Panc1 (cell line): Measurements from ENCODE around the gene POTEC. TPM values are rescaled to one million over a fixed set of nuclear protein-coding genes. Genes with fewer than 3 reads are reported as not detected.
"Not testable (repeated sequence)": the region's sequence is repeated elsewhere in the genome, so short reads cannot be mapped to it uniquely, and the experiment has no call there.

Experiments
- ATAC-seq: fragments of 200-7000 bp; cut with Tn5 transposase; 2 replicates; pipeline ENCODE4 v1.9.1; 2020; ENCODE audit warnings: mild to moderate bottlenecking, moderate library complexity
- Bru-seq: library from RNA; stranded (reverse); fragments of 400-500 nt; gene quantifications from one replicate; lab custom pipeline; 2021; lab: Mats Ljungman, UMichigan
- BruChase-seq, 2 experiments: library from RNA; stranded (reverse); fragments of 400-500 nt; gene quantifications; one replicate each; lab custom pipeline; 2021; lab: Mats Ljungman, UMichigan
- BruUV-seq: library from RNA; stranded (reverse); fragments of 400-500 nt; replicated peaks from 2 replicates; lab custom pipeline; 2021; lab: Mats Ljungman, UMichigan
- CTCF ChIA-PET: fragments of 300-600 bp; sonication (Branson Sonifier 250); formaldehyde crosslinking; loops from one replicate; lab custom pipeline; 2022; ENCODE audit warnings: antibody characterized with exemption; lab: Charles Lee
- POLR2A ChIA-PET: fragments of 300-600 bp; sonication (Branson Sonifier 250); formaldehyde crosslinking; loops from one replicate; lab custom pipeline; 2022; ENCODE audit warnings: antibody characterized with exemption; lab: Charles Lee
- DNase-seq: peaks from one replicate; pipeline ENCODE4 v3.0.0-alpha.2; 2010; ENCODE audit warnings: low read depth, low spot score
- H3K27ac ChIP-seq: 2 replicates; pipeline ENCODE4 v1.5.1; 2011; ENCODE audit warnings: mild to moderate bottlenecking, low read length, inconsistent platforms
- H3K27me3 ChIP-seq: fragments of 200-500 bp; sonication (Bioruptor generic); 2 replicates; pipeline ENCODE4 v1.6.0; 2014; ENCODE audit warnings: low read length, inconsistent platforms; ENCODE audit not compliant: control insufficient read depth, insufficient read depth
- H3K36me3 ChIP-seq: fragments of 200-500 bp; sonication (Bioruptor generic); 2 replicates; pipeline ENCODE4 v1.5.1; 2014; ENCODE audit warnings: inconsistent platforms, mild to moderate bottlenecking, low read length, moderate library complexity; ENCODE audit not compliant: control insufficient read depth, insufficient read depth
- H3K4me1 ChIP-seq: 2 replicates; pipeline ENCODE4 v1.5.1; 2011; ENCODE audit warnings: inconsistent platforms, mild to moderate bottlenecking, low read length, moderate library complexity; ENCODE audit not compliant: control insufficient read depth, insufficient read depth
- H3K4me3 ChIP-seq, 2 experiments: 2 replicates each; pipeline ENCODE4 v1.5.1; 2011 to 2012; ENCODE audit warnings: low read depth in 2 of 2, low read length in 2 of 2, mild to moderate bottlenecking in 2 of 2, inconsistent platforms in 1 of 2, moderate library complexity in 1 of 2
- H3K9me3 ChIP-seq: fragments of 200-500 bp; sonication (Bioruptor generic); 2 replicates; pipeline ENCODE4 v1.5.1; 2014; ENCODE audit warnings: low read depth, mild to moderate bottlenecking, inconsistent platforms, low read length, moderate library complexity; ENCODE audit not compliant: control insufficient read depth, insufficient read depth
- CTCF ChIP-seq: fragments of 450-650 bp; IDR thresholded peaks from 2 replicates; pipeline ENCODE4 v1.5.1; 2017; ENCODE audit warnings: mild to moderate bottlenecking
- POLR2AphosphoS5 ChIP-seq: IDR thresholded peaks from 2 replicates; pipeline ENCODE4 v1.6.1; 2012; ENCODE audit warnings: mild to moderate bottlenecking, low read depth, low read length, moderate library complexity
- REST ChIP-seq, 2 experiments: IDR thresholded peaks; 2 replicates each; pipeline ENCODE4 v1.6.1; 2011 to 2012; ENCODE audit warnings: low read depth in 2 of 2, control low read depth in 1 of 2, low read length in 1 of 2, mild to moderate bottlenecking in 1 of 2, moderate library complexity in 1 of 2; ENCODE audit not compliant: insufficient read depth in 1 of 2
- SIN3A ChIP-seq: IDR thresholded peaks from 2 replicates; pipeline ENCODE4 v1.6.1; 2012; ENCODE audit warnings: low read depth, mild to moderate bottlenecking, low read length, moderate library complexity, borderline replicate concordance; ENCODE audit not compliant: insufficient read depth
- TCF7L2 ChIP-seq: IDR thresholded peaks from 2 replicates; pipeline ENCODE4 v1.6.1; 2011; ENCODE audit warnings: mild to moderate bottlenecking, low read depth, low read length, inconsistent platforms
- in situ Hi-C: cut with HindIII; loops from 2 replicates; pipeline ENCODE4 v1.10.0; 2016; ENCODE audit warnings: low sequenced_read_pairs, low pct_unique_long_range_greater_than_20kb
- intact Hi-C: fragments of 100-400 bp; cut with micrococcal nuclease; formaldehyde crosslinking; loops from one replicate; pipeline ENCODE4 v1.10.0; 2022; ENCODE audit not compliant: unreplicated experiment
- long read RNA-seq: library from polyadenylated mRNA; unstranded; transcript quantifications from one replicate; pipeline ENCODE4 v2.0.0, GENCODE V29; 2021; ENCODE audit not compliant: unreplicated experiment
- polyA plus RNA-seq: library from polyadenylated mRNA; unstranded; fragments of >200 nt; gene quantifications from one replicate; pipeline ENCODE4 v1.2.1, GENCODE V29; 2012; ENCODE audit warnings: missing spikeins; ENCODE audit not compliant: insufficient read length
- total RNA-seq: library from RNA; stranded (reverse); gene quantifications from one replicate; pipeline ENCODE4 v1.2.1, GENCODE V29; 2021; ENCODE audit not compliant: unreplicated experiment

POTEC gene
- total RNA-seq, result not detected
- polyA plus RNA-seq, result not detected
- Bru-seq, nascent RNA, result percentile 3 among the genes with signal in this experiment
- BruChase-seq, experiment 1, labeled RNA remaining after a 2-hour chase, result percentile 3 among the genes with signal in this experiment
- BruChase-seq, experiment 2, labeled RNA remaining after a 6-hour chase, result not detected
- long read RNA-seq, result 0 reads

- POLR2A ChIA-PET, H3K4me1 ChIP-seq, CTCF ChIA-PET, ATAC-seq, H3K27me3 ChIP-seq, H3K9me3 ChIP-seq, intact Hi-C loops, BruUV-seq, H3K4me3 ChIP-seq, H3K36me3 ChIP-seq, DNase-seq, H3K27ac ChIP-seq, in situ Hi-C loops: not testable (repeated sequence)
Measured at GRCh38 chr18:14543446-14543964, at the start of gene POTEC. POTEC (minus strand) TSS chr18:14543600; CDS start chr18:14543146, 454 bp downstream.

GRCh38 chr18:14577971-14578370 lies 34.6 kb upstream of the POTEC start:
- intact Hi-C loops, result no loop called here

GRCh38 chr18:14559502-14559901 lies 16.1 kb upstream of the POTEC start:
- POLR2A ChIA-PET, H3K9me3 ChIP-seq, H3K4me3 ChIP-seq, in situ Hi-C loops, intact Hi-C loops, H3K36me3 ChIP-seq, CTCF ChIA-PET, ATAC-seq, BruUV-seq, H3K27ac ChIP-seq, H3K4me1 ChIP-seq, H3K27me3 ChIP-seq, DNase-seq: not testable (repeated sequence)

More at GRCh38 chr18:14577971-14578370, 34.6 kb upstream of the POTEC start:
- no peaks in the 10 kb centered on the region for H3K4me1 ChIP-seq
- no TSS peak for BruUV-seq
- H3K27ac ChIP-seq, result no peak overlapping the region
- ChIA-PET CTCF (no interaction called here), POLR2A (no interaction called here)
- in situ Hi-C loops, result no loop called here
- no peak overlapping the region for H3K4me3 ChIP-seq
- no peaks in the 10 kb centered on the region for H3K9me3 ChIP-seq
- no peaks in the 10 kb centered on the region for H3K27me3 ChIP-seq
- ATAC-seq (no peak), DNase-seq (no peak)
- TF ChIP-seq CTCF, result no peak
- TF ChIP-seq TCF7L2, result no peak
- no peak for TF ChIP-seq POLR2AphosphoS5
- no peak for TF ChIP-seq SIN3A
- TF ChIP-seq REST (IDR thresholded peaks at IDR 0.05; ENCODE audit: insufficient read depth in 1 of 2, low read depth in 2 of 2, low read length in 1 of 2), result no peak
- no peaks in the 10 kb centered on the region for H3K36me3 ChIP-seq

- ATAC-seq, H3K36me3 ChIP-seq, H3K27me3 ChIP-seq, in situ Hi-C loops, H3K27ac ChIP-seq, H3K4me3 ChIP-seq, CTCF ChIA-PET, H3K4me1 ChIP-seq, intact Hi-C loops, POLR2A ChIA-PET, H3K9me3 ChIP-seq, BruUV-seq, DNase-seq: not testable (repeated sequence)
Measured at GRCh38 chr18:14531659-14532058, 11.7 kb downstream of the POTEC start.

GRCh38 chr18:14510707-14511106 lies 32.7 kb downstream of the POTEC start:
- H3K4me1 ChIP-seq, intact Hi-C loops, H3K27ac ChIP-seq, CTCF ChIA-PET, H3K4me3 ChIP-seq, POLR2A ChIA-PET, H3K9me3 ChIP-seq, ATAC-seq, H3K27me3 ChIP-seq, DNase-seq, BruUV-seq, in situ Hi-C loops, H3K36me3 ChIP-seq: not testable (repeated sequence)
